OCI-LY3 (cell line): Measurements from ENCODE around the gene EZH2.

ENCODE experiments used
- H2AFZ ChIP-seq: fragments of 200-600, 300-600 bp; shearing (Covaris generic); 2 replicates; pipeline ENCODE4 v1.6.0; 2014; ENCODE audit warnings: antibody characterized with exemption, low read depth, low read length
- H3K27ac ChIP-seq: fragments of 200-600, 300-600 bp; sonication (generic); 2 replicates; pipeline ENCODE4 v1.5.1; 2014; ENCODE audit warnings: mild to moderate bottlenecking, low read length, moderate library complexity, mixed read lengths
- H3K27me3 ChIP-seq: fragments of 200-600, 300-600 bp; sonication (generic); 2 replicates; pipeline ENCODE4 v1.6.1; 2014; ENCODE audit warnings: low read depth, low read length, mixed read lengths
- H3K36me3 ChIP-seq: fragments of 200-600, 300-600 bp; sonication (generic); replicated peaks from 2 replicates; pipeline ENCODE3; 2014; ENCODE audit warnings: low read depth, low read length, mixed read lengths
- H3K4me1 ChIP-seq: fragments of 300-600, 200-600 bp; sonication (generic); 2 replicates; pipeline ENCODE4 v1.6.1; 2014; ENCODE audit warnings: low read length, mixed read lengths
- H3K4me2 ChIP-seq: fragments of 200-600, 300-600 bp; sonication (generic); 2 replicates; pipeline ENCODE4 v1.6.1; 2014; ENCODE audit warnings: low read length, mixed read lengths
- H3K4me3 ChIP-seq: fragments of 300-600, 200-600 bp; sonication (generic); 2 replicates; pipeline ENCODE4 v1.5.1; 2014; ENCODE audit warnings: antibody characterized with exemption, mild to moderate bottlenecking, low read length, moderate library complexity
- H3K79me2 ChIP-seq: fragments of 300-600, 200-600 bp; shearing (Covaris generic); 2 replicates; pipeline ENCODE4 v1.6.1; 2014; ENCODE audit warnings: mild to moderate bottlenecking, low read length, mixed read lengths
- H3K9ac ChIP-seq: fragments of 300-600, 200-600 bp; shearing (Covaris generic); 2 replicates; pipeline ENCODE4 v1.6.0; 2014; ENCODE audit warnings: mild to moderate bottlenecking, low read length, moderate library complexity
- H3K9me3 ChIP-seq: fragments of 200-600, 300-600 bp; shearing (Covaris generic); 2 replicates; pipeline ENCODE4 v1.6.1; 2014; ENCODE audit warnings: low read length, mixed read lengths; ENCODE audit not compliant: insufficient read depth
- H4K20me1 ChIP-seq: fragments of 200-600, 300-600 bp; sonication (generic); 2 replicates; pipeline ENCODE4 v1.6.1; 2016; ENCODE audit warnings: low read length, mixed read lengths; ENCODE audit not compliant: insufficient read depth
- EZH2phosphoT487 ChIP-seq: fragments of 200-600 bp; shearing (Covaris generic); IDR thresholded peaks from 2 replicates; pipeline ENCODE4 v1.6.1; 2018; ENCODE audit warnings: antibody characterized with exemption, mixed run types, low read depth
- TF ChIP-seq, protein P1 (sequence below): fragments of 200-600, 300-600 bp; sonication (generic); IDR thresholded peaks from 2 replicates; pipeline ENCODE4 v1.5.1; 2014; ENCODE audit warnings: antibody characterized with exemption, low read length, low read depth

Gene EZH2

DNA sequence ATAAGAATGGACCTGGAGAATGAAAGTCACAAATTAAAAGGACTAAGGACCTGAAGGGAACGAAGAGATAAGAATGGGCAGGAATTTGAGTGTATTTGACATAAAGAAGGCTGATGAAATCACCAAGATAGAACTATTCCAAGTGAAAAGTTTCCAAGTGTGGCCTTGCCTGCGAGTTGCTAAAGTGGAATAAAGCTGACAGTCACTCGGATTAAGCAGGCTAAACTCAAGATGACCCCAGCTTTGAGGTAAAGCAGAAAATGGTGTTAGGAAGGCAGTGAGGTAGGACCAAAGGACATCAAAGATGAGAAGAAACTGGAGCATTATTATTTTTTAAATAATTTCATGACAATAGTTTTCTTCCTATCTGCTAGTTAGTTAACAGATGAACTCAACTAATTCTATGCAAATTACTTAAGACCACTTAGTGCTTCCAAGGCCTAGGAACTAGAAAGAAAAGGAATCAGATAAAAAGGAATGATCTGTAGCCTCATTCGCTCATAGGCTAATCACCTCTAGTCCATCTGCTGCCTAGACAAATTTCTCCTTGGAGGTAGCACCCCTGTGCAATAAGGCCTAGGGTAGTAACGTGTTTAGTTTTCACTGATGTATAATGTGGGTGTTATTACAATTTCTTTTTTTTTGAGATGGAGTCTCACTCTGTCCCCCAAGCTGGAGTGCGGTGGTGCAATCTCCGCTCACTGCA lies 34.5 kb downstream of the EZH2 start:
- no peaks in the 10 kb centered on the region for H3K9me3 ChIP-seq
- H3K4me1 ChIP-seq = peaks cover 23% of the 10 kb centered on the region
- peaks cover 100% of the 10 kb centered on the region for H4K20me1 ChIP-seq
- no peak overlapping the region for H3K9ac ChIP-seq
- peaks cover 19% of the 10 kb centered on the region for H3K36me3 ChIP-seq
- H3K4me2 ChIP-seq = no peak overlapping the region
- no peaks in the 10 kb centered on the region for H3K27me3 ChIP-seq
- H3K27ac ChIP-seq = no peak overlapping the region
- H2AFZ ChIP-seq = no peak overlapping the region
- H3K4me3 ChIP-seq = no peak overlapping the region
- peaks cover 100% of the 10 kb centered on the region for H3K79me2 ChIP-seq
- TF ChIP-seq, protein P1, sequence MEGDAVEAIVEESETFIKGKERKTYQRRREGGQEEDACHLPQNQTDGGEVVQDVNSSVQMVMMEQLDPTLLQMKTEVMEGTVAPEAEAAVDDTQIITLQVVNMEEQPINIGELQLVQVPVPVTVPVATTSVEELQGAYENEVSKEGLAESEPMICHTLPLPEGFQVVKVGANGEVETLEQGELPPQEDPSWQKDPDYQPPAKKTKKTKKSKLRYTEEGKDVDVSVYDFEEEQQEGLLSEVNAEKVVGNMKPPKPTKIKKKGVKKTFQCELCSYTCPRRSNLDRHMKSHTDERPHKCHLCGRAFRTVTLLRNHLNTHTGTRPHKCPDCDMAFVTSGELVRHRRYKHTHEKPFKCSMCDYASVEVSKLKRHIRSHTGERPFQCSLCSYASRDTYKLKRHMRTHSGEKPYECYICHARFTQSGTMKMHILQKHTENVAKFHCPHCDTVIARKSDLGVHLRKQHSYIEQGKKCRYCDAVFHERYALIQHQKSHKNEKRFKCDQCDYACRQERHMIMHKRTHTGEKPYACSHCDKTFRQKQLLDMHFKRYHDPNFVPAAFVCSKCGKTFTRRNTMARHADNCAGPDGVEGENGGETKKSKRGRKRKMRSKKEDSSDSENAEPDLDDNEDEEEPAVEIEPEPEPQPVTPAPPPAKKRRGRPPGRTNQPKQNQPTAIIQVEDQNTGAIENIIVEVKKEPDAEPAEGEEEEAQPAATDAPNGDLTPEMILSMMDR = no peak
- TF ChIP-seq EZH2phosphoT487 = no peak

DNA sequence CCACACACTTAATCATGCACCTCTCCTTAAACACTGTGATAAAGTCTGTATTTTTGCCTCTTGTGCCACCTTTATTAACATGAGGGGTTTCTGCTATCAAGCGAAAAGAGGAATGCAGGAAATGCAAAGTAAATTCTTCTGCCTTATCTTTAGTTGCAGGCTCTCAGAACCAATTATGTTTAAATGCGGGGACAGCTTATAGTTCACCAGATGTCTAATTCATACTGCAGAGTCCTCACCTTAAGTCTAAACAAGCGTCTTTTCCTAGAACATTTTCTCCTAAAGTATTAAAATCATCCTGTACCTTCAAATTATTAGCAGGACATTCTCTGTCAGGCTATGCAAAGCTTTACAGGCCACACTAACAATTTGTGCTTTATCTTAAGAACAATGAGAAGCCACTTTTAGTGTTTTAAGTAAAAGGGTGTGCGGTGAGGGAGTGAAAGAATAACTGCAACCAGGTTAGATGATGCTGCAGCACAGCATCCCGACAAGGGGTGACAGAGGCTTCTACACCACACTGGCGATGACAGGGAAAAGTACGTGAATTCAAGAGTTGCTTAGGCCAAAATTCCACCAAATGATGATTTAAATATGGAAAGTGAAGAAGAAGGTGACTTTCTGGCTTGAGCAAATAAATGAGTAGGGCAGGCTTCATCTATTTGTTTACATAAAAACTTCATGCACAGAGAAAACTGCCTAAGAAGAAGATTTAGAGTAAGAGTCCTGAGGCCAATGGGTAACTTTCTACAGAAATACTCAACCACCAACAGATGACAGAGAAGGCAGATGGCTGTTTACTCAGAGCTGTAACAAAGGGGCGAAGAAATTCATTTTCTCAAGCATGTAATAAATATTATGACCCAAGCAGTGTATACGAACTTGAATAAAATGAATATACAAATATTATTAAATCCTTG lies 36.0 kb downstream of the EZH2 start:
- H3K27ac ChIP-seq = no peak overlapping the region
- TF ChIP-seq, protein P1 = no peak
- H3K4me1 ChIP-seq = peaks cover 23% of the 10 kb centered on the region
- H3K36me3 ChIP-seq = peaks cover 24% of the 10 kb centered on the region
- no peak overlapping the region for H2AFZ ChIP-seq
- peaks cover 98% of the 10 kb centered on the region for H4K20me1 ChIP-seq
- H3K4me3 ChIP-seq = no peak overlapping the region
- no peak overlapping the region for H3K9ac ChIP-seq
- H3K9me3 ChIP-seq = no peaks in the 10 kb centered on the region
- H3K4me2 ChIP-seq = no peak overlapping the region
- no peaks in the 10 kb centered on the region for H3K27me3 ChIP-seq
- peaks cover 99% of the 10 kb centered on the region for H3K79me2 ChIP-seq

DNA sequence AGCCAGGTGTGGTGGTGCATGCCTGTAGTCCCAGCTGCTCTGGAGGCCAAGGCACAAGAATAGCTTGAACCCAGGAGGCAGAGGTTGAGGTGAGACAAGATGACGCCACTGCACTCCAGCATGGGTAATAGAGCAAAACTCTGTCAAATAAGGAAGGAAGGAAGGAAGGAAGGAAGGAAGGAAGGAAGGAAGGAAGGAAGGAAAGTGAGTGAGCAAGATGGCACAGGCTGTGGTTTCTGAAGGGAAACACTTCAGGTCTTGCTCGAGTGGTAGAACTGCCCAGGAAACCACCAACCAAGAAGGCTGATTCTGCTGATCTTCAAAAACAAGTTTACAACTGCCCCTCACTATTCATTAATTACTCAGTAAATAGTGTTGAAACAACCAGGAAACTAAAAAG lies 45.2 kb downstream of the EZH2 start:
- no peak overlapping the region for H2AFZ ChIP-seq
- peaks cover 6% of the 10 kb centered on the region; the same call in 1 of the 2 replicates for H3K4me1 ChIP-seq
- no peaks in the 10 kb centered on the region for H3K9me3 ChIP-seq
- H3K79me2 ChIP-seq = peaks cover 99% of the 10 kb centered on the region
- peaks cover 84% of the 10 kb centered on the region for H4K20me1 ChIP-seq
- no peak overlapping the region for H3K4me3 ChIP-seq
- H3K9ac ChIP-seq = no peak overlapping the region
- no peak overlapping the region for H3K4me2 ChIP-seq
- H3K27ac ChIP-seq = no peak overlapping the region
- H3K27me3 ChIP-seq = no peaks in the 10 kb centered on the region
- TF ChIP-seq, protein P1 = no peak
- H3K36me3 ChIP-seq = peaks cover 55% of the 10 kb centered on the region

DNA sequence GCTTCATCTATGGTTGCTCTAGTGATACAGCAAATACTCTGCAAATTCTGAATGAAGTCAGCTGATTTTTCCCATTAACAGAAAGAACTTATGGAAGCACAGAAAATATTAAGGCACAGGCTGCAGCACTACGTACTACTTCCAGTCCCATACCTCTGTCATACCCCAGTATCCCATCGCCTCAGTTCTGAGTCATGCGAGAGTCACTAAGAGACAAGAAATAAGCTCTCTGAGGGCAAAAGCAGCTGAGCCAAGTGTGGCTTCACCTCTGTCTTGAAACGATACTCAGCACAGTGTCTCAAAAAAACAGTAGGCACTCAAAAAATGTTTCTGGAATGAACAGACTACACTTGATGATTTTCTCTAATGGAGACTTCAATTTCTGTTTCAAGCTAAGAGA lies 48.2 kb downstream of the EZH2 start:
- H3K36me3 ChIP-seq = peaks cover 62% of the 10 kb centered on the region
- H3K4me2 ChIP-seq = no peak overlapping the region
- peaks cover 85% of the 10 kb centered on the region for H4K20me1 ChIP-seq
- H3K27me3 ChIP-seq = no peaks in the 10 kb centered on the region
- H3K27ac ChIP-seq = no peak overlapping the region
- TF ChIP-seq, protein P1 = no peak
- TF ChIP-seq EZH2phosphoT487 = no peak
- H3K9me3 ChIP-seq = no peaks in the 10 kb centered on the region
- peaks cover 6% of the 10 kb centered on the region; the same call in 1 of the 2 replicates for H3K4me1 ChIP-seq
- no peak overlapping the region for H3K4me3 ChIP-seq
- H2AFZ ChIP-seq = no peak overlapping the region
- H3K9ac ChIP-seq = no peak overlapping the region
- peaks cover 98% of the 10 kb centered on the region for H3K79me2 ChIP-seq
